Keratinocyte (primary cell): ENCODE measurements around the gene ANTXRL. TPM values are rescaled to one million over a fixed set of nuclear protein-coding genes. Genes with fewer than 3 reads are reported as not detected.
A peak's percentile ranks its signal among the peaks of the same experiment; 100 is the strongest.

Experiments used
- DNase-seq: peaks from one replicate; pipeline ENCODE4 v3.0.0-alpha.2; 2011; ENCODE audit warnings: low read depth, missing footprints, low spot score
- FAIRE-seq: peaks from 2 replicates; lab custom pipeline; 2011; peaks lifted over from hg19 to GRCh38; lab: Jason Lieb, UNC
- H2AFZ ChIP-seq: 2 replicates; pipeline ENCODE4 v1.6.0; 2012; ENCODE audit warnings: low read length, control low read depth, inconsistent platforms; ENCODE audit not compliant: control insufficient read depth
- H3K27ac ChIP-seq: 2 replicates; pipeline ENCODE4 v1.5.1; 2011; ENCODE audit warnings: low read length; ENCODE audit not compliant: control insufficient read depth, insufficient read depth
- H3K27me3 ChIP-seq: 3 replicates; pipeline ENCODE4 v1.6.0; 2011; ENCODE audit warnings: low read length; ENCODE audit not compliant: control insufficient read depth, insufficient read depth; ENCODE audit errors: extremely low read depth
- H3K36me3 ChIP-seq, 2 experiments: 2 replicates in 1 of 2; 3 replicates in 1 of 2; pipeline ENCODE4 v1.5.1; 2011; ENCODE audit warnings: low read length in 2 of 2, mild to moderate bottlenecking in 1 of 2; ENCODE audit not compliant: control insufficient read depth in 2 of 2, insufficient read depth in 2 of 2; ENCODE audit errors: extremely low read depth in 1 of 2
- H3K4me1 ChIP-seq: 3 replicates; pipeline ENCODE4 v1.5.1; 2011; ENCODE audit warnings: low read length; ENCODE audit not compliant: control insufficient read depth, insufficient read depth; ENCODE audit errors: extremely low read depth
- H3K4me2 ChIP-seq: 3 replicates; pipeline ENCODE4 v1.6.0; 2011; ENCODE audit warnings: low read depth, low read length; ENCODE audit not compliant: control insufficient read depth, insufficient read depth; ENCODE audit errors: extremely low read depth
- H3K4me3 ChIP-seq, 3 experiments: fragments of 200-600 bp in 1 of 3; sonication (generic) in 1 of 3; 2 replicates in 2 of 3; 3 replicates in 1 of 3; pipeline ENCODE4 v1.5.1; 2011 to 2016; ENCODE audit warnings: low read length in 3 of 3, mild to moderate bottlenecking in 3 of 3, control low read depth in 2 of 3, inconsistent platforms in 1 of 3, low read depth in 1 of 3, mixed read lengths in 1 of 3, mixed run types in 1 of 3, moderate library complexity in 1 of 3; ENCODE audit not compliant: control insufficient read depth in 2 of 3, insufficient read depth in 2 of 3; ENCODE audit errors: extremely low read depth in 1 of 3
- H3K79me2 ChIP-seq: 2 replicates; pipeline ENCODE4 v1.6.0; 2012; ENCODE audit warnings: low read length; ENCODE audit not compliant: control insufficient read depth, insufficient read depth
- H3K9ac ChIP-seq: 3 replicates; pipeline ENCODE4 v1.6.0; 2011; ENCODE audit warnings: low read length; ENCODE audit not compliant: control insufficient read depth, insufficient read depth; ENCODE audit errors: extremely low read depth
- H3K9me1 ChIP-seq: 3 replicates; pipeline ENCODE4 v1.6.0; 2011; ENCODE audit warnings: low read length; ENCODE audit not compliant: control insufficient read depth, insufficient read depth; ENCODE audit errors: extremely low read depth
- H3K9me3 ChIP-seq: 2 replicates; pipeline ENCODE4 v1.5.1; 2012; ENCODE audit warnings: low read depth, low read length; ENCODE audit not compliant: control insufficient read depth
- H4K20me1 ChIP-seq: 3 replicates; pipeline ENCODE4 v1.6.0; 2011; ENCODE audit warnings: low read length; ENCODE audit not compliant: control insufficient read depth, insufficient read depth; ENCODE audit errors: extremely low read depth
- CTCF ChIP-seq, 3 experiments: IDR thresholded peaks in 1 of 3; conservative IDR thresholded peaks in 1 of 3; optimal IDR thresholded peaks in 1 of 3; 2 replicates in 2 of 3; 3 replicates in 1 of 3; pipeline versions ENCODE3 to v1.5.1; 2011; ENCODE audit warnings: low read length in 3 of 3, mild to moderate bottlenecking in 3 of 3, moderate library complexity in 2 of 3, control low read depth in 1 of 3, inconsistent platforms in 1 of 3; ENCODE audit not compliant: insufficient read depth in 2 of 3; ENCODE audit errors: extremely low read depth in 1 of 3
- EZH2 ChIP-seq: IDR thresholded peaks from one replicate; pipeline ENCODE4 v1.6.1; 2012; ENCODE audit warnings: inconsistent platforms, mild to moderate bottlenecking, low read length, moderate library complexity
- dilution Hi-C: fragments of 300-500 bp; cut with MboI; formaldehyde crosslinking; loops from one replicate; pipeline ENCODE4 v1.7.0; 2020; ENCODE audit warnings: low sequenced_read_pairs; ENCODE audit not compliant: extremely low pct_ligation_motif_present
- polyA plus RNA-seq, 5 experiments: library from polyadenylated mRNA; depleted of rRNA in 3 of 5; stranded (reverse) in 3 of 5; stranded (forward) in 1 of 5; unstranded in 1 of 5; fragments of >200 nt; gene quantifications; 1 replicate in 1 of 5; 2 replicates in 3 of 5; 3 replicates in 1 of 5; pipeline versions ENCODE4 v1.2.1 to v1.2.3, GENCODE V29; 2011 to 2012; ENCODE audit warnings: missing spikeins in 2 of 5, low read depth in 1 of 5, low replicate concordance in 1 of 5

Gene ANTXRL
- polyA plus RNA-seq, 1 donor (not counting 4 experiments of a cell fraction or from before 2014, with no cell fraction given), result not detected

DNA sequence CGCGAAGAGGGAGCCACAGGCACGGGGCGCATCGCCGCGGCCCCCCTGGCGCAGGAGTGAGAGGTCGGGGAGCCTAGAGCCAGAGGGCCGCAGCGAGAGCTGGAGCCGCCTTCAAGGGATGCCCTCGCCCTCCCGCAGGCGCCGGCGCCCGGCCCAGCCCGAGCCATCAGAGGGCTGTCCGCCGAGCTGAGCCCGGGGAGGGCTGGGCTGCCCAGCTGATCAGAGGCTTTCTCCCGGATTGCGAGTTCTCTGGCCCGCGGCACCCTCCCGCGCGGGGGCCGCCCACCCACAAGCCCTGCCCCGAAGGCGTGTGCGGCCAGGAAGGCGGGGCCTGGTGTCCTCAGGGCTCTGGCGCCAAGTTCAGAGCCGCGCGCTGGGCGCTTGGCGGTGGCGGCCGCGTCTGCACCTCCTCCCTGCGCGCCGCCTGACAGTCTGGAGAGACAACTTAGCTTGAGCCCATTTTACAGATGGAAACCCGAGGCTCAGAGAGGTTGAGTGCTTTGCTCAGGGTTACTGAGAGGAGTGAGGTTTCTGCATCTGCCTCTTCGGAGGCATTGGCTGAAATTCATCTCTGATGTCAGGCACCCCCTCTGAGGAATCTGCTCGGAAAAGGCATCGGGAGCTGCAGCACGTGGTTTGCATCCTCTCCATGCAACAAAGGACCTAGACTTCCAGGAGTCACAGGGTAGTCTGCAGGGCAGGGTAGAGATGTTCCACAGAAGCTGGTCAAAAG is 3.8 kb upstream of the ANTXRL start:
- no peak overlapping the region for H3K27ac ChIP-seq

GRCh38 chr10:46283580-46284285 is 3.1 kb upstream of the ANTXRL start:
- Histone ChIP-seq H3K27me3 (peaks cover 22% of the 10 kb centered on the region), H3K9me1 (no peaks in the 10 kb centered on the region), H4K20me1 (no peaks in the 10 kb centered on the region), H3K4me2 (peak overlapping the region; percentile 45), H3K27ac (no peak overlapping the region), H3K9me3 (no peaks in the 10 kb centered on the region), H3K36me3 (no peaks in the 10 kb centered on the region), H3K79me2 (no peaks in the 10 kb centered on the region), H3K4me1 (peaks cover 3% of the 10 kb centered on the region), H3K4me3 (peak overlapping the region; percentile 66 to 77 (median 69)), H3K9ac (peak overlapping the region; percentile 74), H2AFZ (peak overlapping the region; percentile 83)
- TF ChIP-seq CTCF (optimal IDR thresholded peaks at IDR 0.05 in 1 of 3, IDR thresholded peaks at IDR 0.05 in 1 of 3, conservative IDR thresholded peaks at IDR 0.05 in 1 of 3; ENCODE audit: extremely low read depth in 1 of 3, insufficient read depth in 2 of 3, low read length in 3 of 3) (no peak), EZH2 (no peak)
- DNase-seq (no peak), FAIRE-seq (no peak)
- dilution Hi-C loops, result no loop called here

More for the DNA sequence above, 3.8 kb upstream of the ANTXRL start:
- no peak for FAIRE-seq
- no peak overlapping the region for H3K9ac ChIP-seq
- no peaks in the 10 kb centered on the region for H3K9me1 ChIP-seq
- TF ChIP-seq EZH2 (no peak), CTCF (optimal IDR thresholded peaks at IDR 0.05 in 1 of 3, IDR thresholded peaks at IDR 0.05 in 1 of 3, conservative IDR thresholded peaks at IDR 0.05 in 1 of 3; ENCODE audit: extremely low read depth in 1 of 3, insufficient read depth in 2 of 3, low read length in 3 of 3) (no peak)
- H3K79me2 ChIP-seq, result no peaks in the 10 kb centered on the region
- H2AFZ ChIP-seq, result peak overlapping the region; percentile 19
- H3K27me3 ChIP-seq, result peaks cover 22% of the 10 kb centered on the region
- H3K36me3 ChIP-seq, result no peaks in the 10 kb centered on the region
- no peaks in the 10 kb centered on the region for H4K20me1 ChIP-seq
- dilution Hi-C loops, result no loop called here
- H3K4me3 ChIP-seq, result peak overlapping the region; percentile 35 to 49 (median 43)
- no peaks in the 10 kb centered on the region for H3K9me3 ChIP-seq
- peak overlapping the region; percentile 66 for H3K4me2 ChIP-seq
- DNase-seq, result peak; percentile 11
- peaks cover 3% of the 10 kb centered on the region for H3K4me1 ChIP-seq
